Liver (tissue), 9 donors: ENCODE measurements around the gene PARD3B. TPM values are rescaled to one million over a fixed set of nuclear protein-coding genes. Genes with fewer than 3 reads are reported as not detected.

ENCODE experiments used
- DNase-seq: peaks from one replicate; pipeline ENCODE4 v3.0.0-alpha.2; 2017; ENCODE audit warnings: low spot score
- H3K27ac ChIP-seq, 2 donors: one replicate each; pipeline ENCODE4 v1.7.0; 2013; ENCODE audit warnings: inconsistent platforms in 2 of 2, low read length in 2 of 2, control low read depth in 1 of 2, low read depth in 1 of 2, mild to moderate bottlenecking in 1 of 2
- H3K27me3 ChIP-seq, 4 donors: one replicate each; pipeline versions ENCODE4 v1.6.1 to v1.7.0; 2013; ENCODE audit warnings: low read length in 3 of 4, inconsistent platforms in 1 of 4, mild to moderate bottlenecking in 1 of 4, moderate library complexity in 1 of 4; ENCODE audit not compliant: control insufficient read depth in 4 of 4, insufficient read depth in 4 of 4
- H3K36me3 ChIP-seq, 4 donors: one replicate each; pipeline versions ENCODE4 v1.6.1 to v1.7.0; 2013; ENCODE audit warnings: low read length in 3 of 4, mild to moderate bottlenecking in 3 of 4, low read depth in 1 of 4, moderate library complexity in 1 of 4; ENCODE audit not compliant: control insufficient read depth in 4 of 4, insufficient read depth in 3 of 4
- H3K4me1 ChIP-seq, 4 donors: one replicate each; pipeline versions ENCODE4 v1.6.1 to v1.7.0; 2013; ENCODE audit warnings: low read length in 3 of 4, mild to moderate bottlenecking in 3 of 4, moderate library complexity in 1 of 4; ENCODE audit not compliant: control insufficient read depth in 4 of 4, insufficient read depth in 4 of 4
- H3K4me3 ChIP-seq, 3 donors: one replicate each; pipeline versions ENCODE4 v1.6.1 to v1.7.0; 2013; ENCODE audit warnings: low read length in 3 of 3, control low read depth in 1 of 3, low read depth in 1 of 3, mild to moderate bottlenecking in 1 of 3
- H3K9ac ChIP-seq, 2 donors: one replicate each; pipeline ENCODE4 v1.7.0; 2013; ENCODE audit warnings: low read length in 2 of 2, mild to moderate bottlenecking in 2 of 2, moderate library complexity in 2 of 2, control low read depth in 1 of 2, low read depth in 1 of 2
- H3K9me3 ChIP-seq, 4 donors: one replicate each; pipeline versions ENCODE4 v1.6.1 to v1.7.0; 2013; ENCODE audit warnings: low read length in 3 of 4; ENCODE audit not compliant: control insufficient read depth in 4 of 4
- EGR1 ChIP-seq, 2 donors: IDR thresholded peaks; 2 replicates each; pipeline ENCODE4 v1.6.1; 2016 to 2018; ENCODE audit warnings: antibody characterized with exemption in 2 of 2, low read depth in 2 of 2
- FOXA1 ChIP-seq: IDR thresholded peaks from 2 replicates; pipeline ENCODE4 v1.6.1; 2016; ENCODE audit warnings: antibody characterized with exemption
- FOXA2 ChIP-seq: IDR thresholded peaks from 2 replicates; pipeline ENCODE4 v1.6.1; 2016; ENCODE audit warnings: antibody characterized with exemption
- GABPA ChIP-seq, 2 donors: IDR thresholded peaks in 1 of 2; conservative IDR thresholded peaks in 1 of 2; 2 replicates each; pipeline ENCODE4 v1.6.1; 2016; ENCODE audit warnings: antibody characterized with exemption in 2 of 2, mild to moderate bottlenecking in 1 of 2, moderate library complexity in 1 of 2
- HNF4G ChIP-seq: IDR thresholded peaks from 2 replicates; pipeline ENCODE4 v1.6.1; 2016; ENCODE audit warnings: antibody characterized with exemption
- JUND ChIP-seq, 2 donors: IDR thresholded peaks; 2 replicates each; pipeline ENCODE4 v1.6.1; 2016; ENCODE audit warnings: antibody characterized with exemption in 2 of 2
- NR2F2 ChIP-seq: IDR thresholded peaks from 2 replicates; pipeline ENCODE4 v1.6.1; 2016; ENCODE audit warnings: antibody characterized with exemption
- RAD21 ChIP-seq, 2 donors: IDR thresholded peaks; 2 replicates each; pipeline ENCODE4 v1.6.1; 2016; ENCODE audit warnings: antibody characterized with exemption in 2 of 2, mild to moderate bottlenecking in 2 of 2
- RXRA ChIP-seq, 2 donors: IDR thresholded peaks; 2 replicates each; pipeline ENCODE4 v1.6.1; 2017 to 2018; ENCODE audit warnings: antibody characterized with exemption in 2 of 2, mild to moderate bottlenecking in 1 of 2
- TAF1 ChIP-seq: conservative IDR thresholded peaks from 2 replicates; pipeline ENCODE4 v1.6.1; 2016; ENCODE audit warnings: antibody characterized with exemption, mild to moderate bottlenecking
- YY1 ChIP-seq: IDR thresholded peaks from 2 replicates; pipeline ENCODE4 v1.6.1; 2016; ENCODE audit warnings: antibody characterized with exemption, mild to moderate bottlenecking
- WGBS: extraction: QIAGEN DNeasy Blood & Tissue Kit; methylation state at CpG from one replicate; pipeline ENCODE4 v1.1.7; 2013; 5-methylcytosine and 5-hydroxymethylcytosine counted together
- polyA plus RNA-seq, 2 donors: library from polyadenylated mRNA; stranded (reverse) in 1 of 2; unstranded in 1 of 2; fragments of 200-250 nt in 1 of 2; fragments of >200 nt in 1 of 2; fragmentation: Nextera tagmentation in 1 of 2; extraction: Ambion mirVana in 1 of 2; gene quantifications; one replicate each; pipeline versions ENCODE4 v1.2.1 to v1.2.3, GENCODE V29; 2013 to 2015
- total RNA-seq, 2 donors: library from RNA; depleted of rRNA; stranded (reverse); fragments of >200 nt; gene quantifications; one replicate each; pipeline ENCODE4 v1.2.3, GENCODE V29; 2014
- TF ChIP-seq, protein P1 (sequence below): IDR thresholded peaks from 2 replicates; pipeline ENCODE4 v1.6.1; 2016; ENCODE audit warnings: antibody characterized with exemption
- TF ChIP-seq, protein P2 (sequence below): IDR thresholded peaks from 2 replicates; pipeline ENCODE4 v1.6.1; 2016; ENCODE audit warnings: antibody characterized with exemption
- TF ChIP-seq, protein P3 (sequence below): fragments of 150-350 bp; IDR thresholded peaks from 2 replicates; pipeline ENCODE4 v1.5.1; 2017; ENCODE audit warnings: improper control_type of control experiment, low read depth, low read length; ENCODE audit not compliant: missing input control
- TF ChIP-seq, protein P4 (sequence below): IDR thresholded peaks from 2 replicates; pipeline ENCODE4 v1.6.1; 2016; ENCODE audit warnings: antibody characterized with exemption, mild to moderate bottlenecking
- TF ChIP-seq, protein P5 (sequence below): IDR thresholded peaks from 2 replicates; pipeline ENCODE4 v1.6.1; 2016; ENCODE audit warnings: antibody characterized with exemption
- donor health status: healthy.
- donor health status: healthy.
- donor health status: healthy.
- donor health status: healthy.
- donor health status: healthy.

PARD3B gene
- total and polyA plus RNA-seq, 4 donors, result 1.1 to 10.3 (median 3.7) TPM

DNA sequence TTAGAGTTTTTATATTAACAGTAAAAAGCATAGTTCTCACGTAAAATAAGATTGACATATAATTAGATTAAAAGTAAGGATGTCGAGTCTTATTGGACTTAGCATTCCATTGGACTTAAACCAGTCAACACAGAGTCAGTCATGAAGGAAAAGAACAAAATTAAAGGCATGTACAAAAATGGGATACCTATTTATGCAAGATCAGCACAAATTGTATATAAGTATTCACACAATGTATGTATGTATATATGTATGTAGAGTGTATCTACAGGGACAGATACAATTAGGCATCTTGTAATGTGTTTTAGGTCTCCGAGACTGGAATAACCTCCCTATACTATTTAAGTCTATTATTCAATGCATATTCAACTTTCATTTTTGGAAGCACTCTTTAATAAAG lies 419.1 kb downstream of the PARD3B start:
- Histone ChIP-seq H3K4me1 (peaks cover 0 to 2% (median 0%) of the 10 kb centered on the region in 4 donors), H3K9ac (no peak overlapping the region), H3K4me3 (no peak overlapping the region), H3K27me3 (no peaks in the 10 kb centered on the region), H3K36me3 (no peaks in the 10 kb centered on the region), H3K27ac (no peak overlapping the region), H3K9me3 (no peaks in the 10 kb centered on the region)
- WGBS, result 97% methylated on average over 3 of the region's 3 CpGs
- no peak for DNase-seq
- TF ChIP-seq TAF1 (no peak), RAD21 (IDR thresholded peaks at IDR 0.05) (no peak)

DNA sequence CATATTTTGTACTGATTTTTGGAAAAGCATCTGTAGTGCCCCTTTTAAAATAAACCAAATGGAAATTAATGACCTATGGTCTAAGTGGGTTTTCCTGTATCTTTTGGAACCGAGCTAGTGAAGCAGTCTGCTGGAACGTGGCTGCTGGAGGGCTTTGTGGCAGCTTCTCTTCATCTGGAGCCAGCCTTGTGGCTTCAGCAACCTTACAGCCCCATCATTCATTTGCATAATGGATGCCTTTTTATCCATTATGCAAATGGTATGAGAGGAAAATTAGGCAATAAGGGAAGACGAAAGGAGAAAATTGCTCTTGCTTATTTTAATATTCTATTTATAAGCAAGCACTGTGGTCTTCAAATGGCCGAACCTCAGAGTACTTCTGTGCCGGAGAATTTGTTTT lies 421.0 kb downstream of the PARD3B start:
- H3K4me3 ChIP-seq, result no peak overlapping the region
- no peak for TF ChIP-seq FOXA1
- TF ChIP-seq RAD21 (IDR thresholded peaks at IDR 0.05), result no peak
- TF ChIP-seq, protein P1, sequence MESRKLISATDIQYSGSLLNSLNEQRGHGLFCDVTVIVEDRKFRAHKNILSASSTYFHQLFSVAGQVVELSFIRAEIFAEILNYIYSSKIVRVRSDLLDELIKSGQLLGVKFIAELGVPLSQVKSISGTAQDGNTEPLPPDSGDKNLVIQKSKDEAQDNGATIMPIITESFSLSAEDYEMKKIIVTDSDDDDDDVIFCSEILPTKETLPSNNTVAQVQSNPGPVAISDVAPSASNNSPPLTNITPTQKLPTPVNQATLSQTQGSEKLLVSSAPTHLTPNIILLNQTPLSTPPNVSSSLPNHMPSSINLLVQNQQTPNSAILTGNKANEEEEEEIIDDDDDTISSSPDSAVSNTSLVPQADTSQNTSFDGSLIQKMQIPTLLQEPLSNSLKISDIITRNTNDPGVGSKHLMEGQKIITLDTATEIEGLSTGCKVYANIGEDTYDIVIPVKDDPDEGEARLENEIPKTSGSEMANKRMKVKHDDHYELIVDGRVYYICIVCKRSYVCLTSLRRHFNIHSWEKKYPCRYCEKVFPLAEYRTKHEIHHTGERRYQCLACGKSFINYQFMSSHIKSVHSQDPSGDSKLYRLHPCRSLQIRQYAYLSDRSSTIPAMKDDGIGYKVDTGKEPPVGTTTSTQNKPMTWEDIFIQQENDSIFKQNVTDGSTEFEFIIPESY, result no peak
- TF ChIP-seq, protein P2, sequence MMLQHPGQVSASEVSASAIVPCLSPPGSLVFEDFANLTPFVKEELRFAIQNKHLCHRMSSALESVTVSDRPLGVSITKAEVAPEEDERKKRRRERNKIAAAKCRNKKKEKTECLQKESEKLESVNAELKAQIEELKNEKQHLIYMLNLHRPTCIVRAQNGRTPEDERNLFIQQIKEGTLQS, result no peak
- H3K4me1 ChIP-seq, result peaks cover 0 to 2% (median 0%) of the 10 kb centered on the region in 4 donors
- no peaks in the 10 kb centered on the region for H3K9me3 ChIP-seq
- H3K27ac ChIP-seq, result no peak overlapping the region
- no peak for DNase-seq
- 89% methylated on average over 5 of the region's 5 CpGs for WGBS
- H3K36me3 ChIP-seq, result no peaks in the 10 kb centered on the region
- no peaks in the 10 kb centered on the region for H3K27me3 ChIP-seq
- H3K9ac ChIP-seq, result no peak overlapping the region

DNA sequence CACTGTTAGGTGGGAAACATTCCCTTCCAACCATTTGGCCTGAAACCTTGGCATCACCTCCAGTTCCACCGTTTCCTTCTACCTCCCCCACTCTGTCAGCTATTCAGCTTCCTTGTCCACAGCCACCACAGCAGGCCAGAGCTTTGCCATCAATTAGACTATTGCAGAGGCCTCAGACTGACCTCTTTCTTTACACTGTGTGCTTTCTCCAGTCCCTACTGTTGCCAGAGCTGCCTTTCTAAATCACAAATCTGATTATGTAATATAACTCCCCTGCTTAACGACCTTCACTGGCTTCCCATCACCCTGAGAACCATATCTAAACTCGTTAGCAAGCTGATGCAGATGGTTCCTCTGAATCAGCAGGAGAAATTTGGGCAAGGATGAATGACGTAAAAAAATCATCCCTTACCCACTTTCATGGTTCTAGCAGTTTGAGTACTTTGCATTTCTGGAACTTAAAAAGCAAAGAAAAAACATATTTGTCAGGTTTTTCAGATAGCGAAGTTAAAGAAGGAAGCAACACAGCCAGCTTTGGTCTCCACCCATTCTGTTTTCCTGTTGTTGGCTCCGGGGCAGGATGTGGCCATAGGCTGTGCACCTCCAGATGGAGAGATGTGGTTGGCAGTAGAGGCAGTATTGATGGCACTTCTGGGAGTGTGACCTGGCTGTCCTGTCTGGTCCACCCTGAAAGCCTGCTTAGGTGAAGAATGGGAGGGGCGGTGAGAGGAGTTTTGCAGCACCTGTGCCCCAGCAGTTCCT lies 422.1 kb downstream of the PARD3B start:
- H3K4me1 ChIP-seq, result peaks cover 0 to 2% (median 0%) of the 10 kb centered on the region in 4 donors
- H3K9me3 ChIP-seq, result no peaks in the 10 kb centered on the region
- H3K36me3 ChIP-seq, result no peaks in the 10 kb centered on the region
- no peak overlapping the region for H3K9ac ChIP-seq
- no peaks in the 10 kb centered on the region for H3K27me3 ChIP-seq
- no peak for DNase-seq
- no peak overlapping the region for H3K27ac ChIP-seq
- no peak overlapping the region for H3K4me3 ChIP-seq
- WGBS, result 71% methylated on average over 7 of the region's 7 CpGs
- TF ChIP-seq, protein P3, sequence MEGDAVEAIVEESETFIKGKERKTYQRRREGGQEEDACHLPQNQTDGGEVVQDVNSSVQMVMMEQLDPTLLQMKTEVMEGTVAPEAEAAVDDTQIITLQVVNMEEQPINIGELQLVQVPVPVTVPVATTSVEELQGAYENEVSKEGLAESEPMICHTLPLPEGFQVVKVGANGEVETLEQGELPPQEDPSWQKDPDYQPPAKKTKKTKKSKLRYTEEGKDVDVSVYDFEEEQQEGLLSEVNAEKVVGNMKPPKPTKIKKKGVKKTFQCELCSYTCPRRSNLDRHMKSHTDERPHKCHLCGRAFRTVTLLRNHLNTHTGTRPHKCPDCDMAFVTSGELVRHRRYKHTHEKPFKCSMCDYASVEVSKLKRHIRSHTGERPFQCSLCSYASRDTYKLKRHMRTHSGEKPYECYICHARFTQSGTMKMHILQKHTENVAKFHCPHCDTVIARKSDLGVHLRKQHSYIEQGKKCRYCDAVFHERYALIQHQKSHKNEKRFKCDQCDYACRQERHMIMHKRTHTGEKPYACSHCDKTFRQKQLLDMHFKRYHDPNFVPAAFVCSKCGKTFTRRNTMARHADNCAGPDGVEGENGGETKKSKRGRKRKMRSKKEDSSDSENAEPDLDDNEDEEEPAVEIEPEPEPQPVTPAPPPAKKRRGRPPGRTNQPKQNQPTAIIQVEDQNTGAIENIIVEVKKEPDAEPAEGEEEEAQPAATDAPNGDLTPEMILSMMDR, result no peak
- TF ChIP-seq, protein P2, result no peak
- no peak for TF ChIP-seq RAD21 (IDR thresholded peaks at IDR 0.05)
- no peak for TF ChIP-seq TAF1
- TF ChIP-seq, protein P4, sequence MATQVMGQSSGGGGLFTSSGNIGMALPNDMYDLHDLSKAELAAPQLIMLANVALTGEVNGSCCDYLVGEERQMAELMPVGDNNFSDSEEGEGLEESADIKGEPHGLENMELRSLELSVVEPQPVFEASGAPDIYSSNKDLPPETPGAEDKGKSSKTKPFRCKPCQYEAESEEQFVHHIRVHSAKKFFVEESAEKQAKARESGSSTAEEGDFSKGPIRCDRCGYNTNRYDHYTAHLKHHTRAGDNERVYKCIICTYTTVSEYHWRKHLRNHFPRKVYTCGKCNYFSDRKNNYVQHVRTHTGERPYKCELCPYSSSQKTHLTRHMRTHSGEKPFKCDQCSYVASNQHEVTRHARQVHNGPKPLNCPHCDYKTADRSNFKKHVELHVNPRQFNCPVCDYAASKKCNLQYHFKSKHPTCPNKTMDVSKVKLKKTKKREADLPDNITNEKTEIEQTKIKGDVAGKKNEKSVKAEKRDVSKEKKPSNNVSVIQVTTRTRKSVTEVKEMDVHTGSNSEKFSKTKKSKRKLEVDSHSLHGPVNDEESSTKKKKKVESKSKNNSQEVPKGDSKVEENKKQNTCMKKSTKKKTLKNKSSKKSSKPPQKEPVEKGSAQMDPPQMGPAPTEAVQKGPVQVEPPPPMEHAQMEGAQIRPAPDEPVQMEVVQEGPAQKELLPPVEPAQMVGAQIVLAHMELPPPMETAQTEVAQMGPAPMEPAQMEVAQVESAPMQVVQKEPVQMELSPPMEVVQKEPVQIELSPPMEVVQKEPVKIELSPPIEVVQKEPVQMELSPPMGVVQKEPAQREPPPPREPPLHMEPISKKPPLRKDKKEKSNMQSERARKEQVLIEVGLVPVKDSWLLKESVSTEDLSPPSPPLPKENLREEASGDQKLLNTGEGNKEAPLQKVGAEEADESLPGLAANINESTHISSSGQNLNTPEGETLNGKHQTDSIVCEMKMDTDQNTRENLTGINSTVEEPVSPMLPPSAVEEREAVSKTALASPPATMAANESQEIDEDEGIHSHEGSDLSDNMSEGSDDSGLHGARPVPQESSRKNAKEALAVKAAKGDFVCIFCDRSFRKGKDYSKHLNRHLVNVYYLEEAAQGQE, result no peak
- TF ChIP-seq GABPA (IDR thresholded peaks at IDR 0.05 in 1 of 2, conservative IDR thresholded peaks at IDR 0.05 in 1 of 2), result no peak
- TF ChIP-seq, protein P5, sequence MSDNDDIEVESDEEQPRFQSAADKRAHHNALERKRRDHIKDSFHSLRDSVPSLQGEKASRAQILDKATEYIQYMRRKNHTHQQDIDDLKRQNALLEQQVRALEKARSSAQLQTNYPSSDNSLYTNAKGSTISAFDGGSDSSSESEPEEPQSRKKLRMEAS, result no peak
- no peak for TF ChIP-seq FOXA1
- no peak for TF ChIP-seq FOXA2
- TF ChIP-seq JUND (IDR thresholded peaks at IDR 0.05), result no peak
- no peak for TF ChIP-seq HNF4G
- TF ChIP-seq, protein P1, result no peak
- no peak for TF ChIP-seq RXRA (IDR thresholded peaks at IDR 0.05)
- TF ChIP-seq EGR1 (IDR thresholded peaks at IDR 0.05; ENCODE audit: low read depth in 2 of 2), result no peak
- TF ChIP-seq YY1, result no peak
- TF ChIP-seq NR2F2, result no peak
